Erythroblast (primary cell): Measurements from ENCODE around the gene RLN1.

ENCODE experiments used
- GATA1 ChIP-seq: IDR thresholded peaks from 2 replicates; pipeline ENCODE4 v1.6.1; 2011; ENCODE audit warnings: low read depth, mild to moderate bottlenecking, control low read depth, low read length, moderate library complexity
- POLR2A ChIP-seq: IDR thresholded peaks from 2 replicates; pipeline ENCODE4 v1.6.1; 2011; ENCODE audit warnings: mild to moderate bottlenecking, low read length

DNA sequence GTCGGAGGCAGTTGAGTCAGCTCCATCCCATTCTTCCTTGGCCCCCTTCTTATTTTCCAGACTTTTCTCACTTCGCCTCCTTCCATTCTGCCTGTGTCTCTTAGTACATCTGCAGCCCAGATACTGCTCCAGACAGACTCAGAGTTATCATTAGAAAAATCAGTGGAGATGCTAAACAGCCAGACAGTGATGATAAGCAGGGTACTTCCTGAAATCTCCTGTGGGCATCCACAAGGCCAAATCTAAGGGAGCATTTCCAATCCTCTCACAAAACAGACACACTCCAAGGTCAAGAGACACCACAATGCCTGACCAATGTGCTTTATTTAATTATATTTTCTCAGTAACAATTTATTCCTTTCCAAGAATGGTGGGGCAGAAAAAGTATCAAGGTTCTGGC is 14.5 kb upstream of the RLN1 start:
- no peak for TF ChIP-seq POLR2A
- no peak for TF ChIP-seq GATA1
